Loucy (cell line): ENCODE results near the gene SYNGR3.

Experiments
- CTCF ChIP-seq: fragments of 200-600 bp; sonication (generic); conservative IDR thresholded peaks from 2 replicates; pipeline ENCODE4 v1.5.1; 2014; ENCODE audit warnings: mild to moderate bottlenecking, antibody characterized with exemption, low read length
- EZH2phosphoT487 ChIP-seq: fragments of 200-600 bp; IDR thresholded peaks from 2 replicates; pipeline ENCODE4 v1.6.1; 2018; ENCODE audit warnings: antibody characterized with exemption, mild to moderate bottlenecking, moderate library complexity, borderline replicate concordance

DNA sequence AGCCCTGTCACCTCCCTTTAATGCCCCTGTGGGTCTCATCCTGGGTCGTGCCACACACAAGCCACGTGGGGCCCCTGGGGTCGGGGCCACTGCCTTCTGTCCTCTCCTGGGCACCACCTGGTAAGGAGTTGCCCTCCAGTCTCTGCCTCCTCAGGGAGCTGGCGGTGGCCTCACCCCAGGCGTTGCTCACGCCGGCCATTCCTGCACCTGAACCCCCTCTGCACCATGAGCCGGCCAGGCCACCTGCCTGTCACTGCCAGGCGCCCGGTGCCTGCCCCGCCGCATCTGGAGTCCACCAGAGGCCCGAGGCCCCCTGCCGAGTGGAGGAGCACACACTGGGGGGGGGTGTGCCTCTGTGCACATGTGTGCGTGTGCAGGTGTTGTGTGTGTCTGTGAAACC is 47.3 kb downstream of the SYNGR3 start:
- TF ChIP-seq EZH2phosphoT487 (no peak), CTCF (no peak)
